Measurements from ENCODE around the gene RNF182. TPM values are rescaled to one million over a fixed set of nuclear protein-coding genes. Genes with fewer than 3 reads are reported as not detected.

Gene RNF182
- total RNA-seq, 2 experiments from 2014 or later = 0.11 to 0.20 TPM

DNA sequence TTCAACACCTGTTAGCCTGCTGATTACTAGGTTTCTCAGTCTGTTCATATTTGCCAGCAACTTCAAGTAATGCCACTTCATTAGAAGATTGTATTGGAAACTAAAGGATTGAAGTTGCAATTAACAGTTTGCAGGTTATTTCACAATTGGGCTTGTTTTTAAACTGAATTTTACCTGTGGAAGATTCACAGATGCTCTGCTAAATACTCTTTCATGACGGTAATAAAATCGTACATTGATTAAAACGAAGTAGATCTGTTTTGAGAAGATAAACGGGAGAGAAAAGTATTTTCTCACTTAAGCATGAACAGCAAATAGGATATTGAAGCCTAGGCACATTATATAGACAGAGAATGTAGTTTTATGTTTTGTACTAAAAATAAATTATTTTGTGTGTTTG lies 1.6 kb downstream of the RNF182 start:
- CTCF ChIA-PET = no interaction called here
- POLR2A ChIA-PET = no interaction called here

DNA sequence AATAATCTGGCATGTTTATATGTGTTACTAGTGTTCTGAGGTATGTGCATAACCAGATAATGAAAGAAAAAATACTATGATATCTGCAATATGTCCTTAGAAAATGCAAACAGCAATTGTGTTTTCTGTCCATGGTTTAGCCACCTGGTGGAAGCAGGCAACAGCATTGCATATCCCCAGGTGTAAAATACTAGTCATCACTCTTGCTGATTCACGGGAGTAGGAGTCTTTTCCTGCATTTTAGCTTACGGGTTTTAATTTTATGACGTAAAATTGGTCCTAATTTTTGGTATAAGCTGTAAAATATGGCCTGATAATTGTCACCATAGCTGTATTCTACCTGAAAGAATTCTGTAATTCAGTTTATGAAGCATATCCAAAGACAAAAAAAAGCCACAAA lies 2.5 kb downstream of the RNF182 start:
- no peak for TF ChIP-seq CTCF (IDR thresholded peaks at IDR 0.05)
- no peak overlapping the region for H3K27ac ChIP-seq (ENCODE audit: low read depth in 1 of 2, low read length in 2 of 2)
- Mint-ChIP-seq H3K27ac (no peak overlapping the region), H3K27me3 (peaks cover 88% of the 10 kb centered on the region), H3K9me3 (peaks cover 3% of the 10 kb centered on the region), H3K4me1 (ENCODE audit: low read depth) (peaks cover 16% of the 10 kb centered on the region), H3K36me3 (ENCODE audit: low read depth) (no peaks in the 10 kb centered on the region), H3K4me3 (no peak overlapping the region)
- ATAC-seq (ENCODE audit: poor library complexity) (no peak), DNase-seq (no peak)
- H3K9me3 ChIP-seq (ENCODE audit: control insufficient read depth in 1 of 2, insufficient read depth in 1 of 2, low read length in 2 of 2) = peaks cover 0 to 4% of the 10 kb centered on the region in 2 experiments
- H3K27me3 ChIP-seq (ENCODE audit: control insufficient read depth in 1 of 2, insufficient read depth in 2 of 2, low read length in 2 of 2) = peaks cover 41 to 77% of the 10 kb centered on the region in 2 experiments
- ChIA-PET POLR2A (no interaction called here), CTCF (no interaction called here)
- no peaks in the 10 kb centered on the region for H3K36me3 ChIP-seq (ENCODE audit: insufficient read depth, low read length)
- intact Hi-C loops (cut with DNase I, micrococcal nuclease) = no loop called here
- no peak overlapping the region for H3K4me3 ChIP-seq (ENCODE audit: low read length)
- H3K4me1 ChIP-seq (ENCODE audit: insufficient read depth, low read length) = peaks cover 17% of the 10 kb centered on the region

More for the DNA sequence above, 1.6 kb downstream of the RNF182 start:
- Mint-ChIP-seq H3K27ac (no peak overlapping the region), H3K27me3 (peaks cover 82% of the 10 kb centered on the region), H3K4me1 (ENCODE audit: low read depth) (peaks cover 16% of the 10 kb centered on the region), H3K9me3 (peaks cover 3% of the 10 kb centered on the region), H3K36me3 (ENCODE audit: low read depth) (no peaks in the 10 kb centered on the region), H3K4me3 (no peak overlapping the region)
- Histone ChIP-seq H3K27ac (ENCODE audit: low read depth in 1 of 2, low read length in 2 of 2) (no peak overlapping the region), H3K4me3 (ENCODE audit: low read length) (no peak overlapping the region), H3K36me3 (ENCODE audit: insufficient read depth, low read length) (no peaks in the 10 kb centered on the region), H3K9me3 (ENCODE audit: control insufficient read depth in 1 of 2, insufficient read depth in 1 of 2, low read length in 2 of 2) (peaks cover 0 to 4% of the 10 kb centered on the region in 2 experiments), H3K27me3 (ENCODE audit: control insufficient read depth in 1 of 2, insufficient read depth in 2 of 2, low read length in 2 of 2) (peaks cover 41 to 77% of the 10 kb centered on the region in 2 experiments), H3K4me1 (ENCODE audit: insufficient read depth, low read length) (peaks cover 17% of the 10 kb centered on the region)
- DNase-seq (no peak), ATAC-seq (ENCODE audit: poor library complexity) (no peak)
- TF ChIP-seq CTCF (IDR thresholded peaks at IDR 0.05) = no peak
- intact Hi-C loops (cut with DNase I, micrococcal nuclease) = no loop called here

- H3K27ac ChIP-seq (ENCODE audit: low read depth in 1 of 2, low read length in 2 of 2) = no peak overlapping the region
- Mint-ChIP-seq H3K27me3 (peaks cover 72% of the 10 kb centered on the region), H3K4me3 (no peak overlapping the region), H3K36me3 (ENCODE audit: low read depth) (no peaks in the 10 kb centered on the region), H3K4me1 (ENCODE audit: low read depth) (peaks cover 12% of the 10 kb centered on the region), H3K9me3 (peaks cover 3% of the 10 kb centered on the region), H3K27ac (no peak overlapping the region)
- CTCF ChIA-PET = no interaction called here
- POLR2A ChIA-PET = no interaction called here
- peaks cover 0 to 4% of the 10 kb centered on the region in 2 experiments for H3K9me3 ChIP-seq (ENCODE audit: control insufficient read depth in 1 of 2, insufficient read depth in 1 of 2, low read length in 2 of 2)
- DNase-seq (no peak), ATAC-seq (ENCODE audit: poor library complexity) (no peak)
- peaks cover 35 to 64% of the 10 kb centered on the region in 2 experiments for H3K27me3 ChIP-seq (ENCODE audit: control insufficient read depth in 1 of 2, insufficient read depth in 2 of 2, low read length in 2 of 2)
- peaks cover 13% of the 10 kb centered on the region for H3K4me1 ChIP-seq (ENCODE audit: insufficient read depth, low read length)
- intact Hi-C loops (cut with DNase I, micrococcal nuclease) = no loop called here
- no peak for TF ChIP-seq CTCF (IDR thresholded peaks at IDR 0.05)
- H3K36me3 ChIP-seq (ENCODE audit: insufficient read depth, low read length) = no peaks in the 10 kb centered on the region
- H3K4me3 ChIP-seq (ENCODE audit: low read length) = no peak overlapping the region
Observed at GRCh38 chr6:13929196-13929595, 4.4 kb downstream of the RNF182 start.

Data from CD4-positive, alpha-beta T cell (primary cell).